GM13976 (cell line): ENCODE results near the gene IQGAP3.

Source experiments
- DNase-seq: peaks from one replicate; pipeline ENCODE4 v3.0.0; 2012; ENCODE audit warnings: low spot score
- in situ Hi-C: fragments of 300-500 bp; cut with MboI; formaldehyde crosslinking; loops from one replicate; pipeline ENCODE4 v1.12.0; 2022; ENCODE audit warnings: low sequenced_read_pairs, mixed read lengths, inconsistent platforms; ENCODE audit not compliant: unreplicated experiment
- TF ChIP-seq, protein P1 (sequence below): IDR thresholded peaks from 2 replicates; pipeline ENCODE4 v1.5.1; 2012; ENCODE audit warnings: borderline replicate concordance, mild to moderate bottlenecking; ENCODE audit not compliant: insufficient read depth; ENCODE audit errors: extremely low read depth, missing control alignments, control extremely low read depth

IQGAP3 gene

DNA sequence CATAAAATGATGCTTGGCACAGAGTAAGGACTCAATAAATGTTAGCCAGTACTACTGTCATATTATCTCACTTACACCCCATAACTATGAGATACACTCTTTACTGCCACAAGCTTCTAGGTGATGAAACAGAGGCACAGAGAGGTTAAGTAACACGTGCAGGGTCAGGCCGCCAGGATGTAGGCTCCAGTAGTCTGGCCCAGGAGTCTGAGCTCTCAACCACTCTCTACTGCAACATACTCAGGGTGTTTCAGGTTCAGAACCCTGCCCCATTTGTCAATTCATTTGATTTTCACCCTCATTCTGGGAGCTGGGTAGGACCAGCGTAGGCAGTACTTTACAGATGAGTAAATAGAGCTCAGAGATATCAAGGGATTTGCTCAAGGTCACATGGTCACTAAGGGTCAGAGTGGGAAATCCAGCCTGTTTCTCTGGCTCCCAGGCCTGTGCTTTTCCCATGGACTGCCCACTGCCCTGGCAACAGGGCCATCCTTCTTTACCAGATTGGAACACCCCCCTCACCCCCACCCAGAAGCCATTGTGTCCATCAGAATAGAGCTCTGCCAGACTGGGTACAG, 21.2 kb downstream of the IQGAP3 start:
- TF ChIP-seq, protein P1, sequence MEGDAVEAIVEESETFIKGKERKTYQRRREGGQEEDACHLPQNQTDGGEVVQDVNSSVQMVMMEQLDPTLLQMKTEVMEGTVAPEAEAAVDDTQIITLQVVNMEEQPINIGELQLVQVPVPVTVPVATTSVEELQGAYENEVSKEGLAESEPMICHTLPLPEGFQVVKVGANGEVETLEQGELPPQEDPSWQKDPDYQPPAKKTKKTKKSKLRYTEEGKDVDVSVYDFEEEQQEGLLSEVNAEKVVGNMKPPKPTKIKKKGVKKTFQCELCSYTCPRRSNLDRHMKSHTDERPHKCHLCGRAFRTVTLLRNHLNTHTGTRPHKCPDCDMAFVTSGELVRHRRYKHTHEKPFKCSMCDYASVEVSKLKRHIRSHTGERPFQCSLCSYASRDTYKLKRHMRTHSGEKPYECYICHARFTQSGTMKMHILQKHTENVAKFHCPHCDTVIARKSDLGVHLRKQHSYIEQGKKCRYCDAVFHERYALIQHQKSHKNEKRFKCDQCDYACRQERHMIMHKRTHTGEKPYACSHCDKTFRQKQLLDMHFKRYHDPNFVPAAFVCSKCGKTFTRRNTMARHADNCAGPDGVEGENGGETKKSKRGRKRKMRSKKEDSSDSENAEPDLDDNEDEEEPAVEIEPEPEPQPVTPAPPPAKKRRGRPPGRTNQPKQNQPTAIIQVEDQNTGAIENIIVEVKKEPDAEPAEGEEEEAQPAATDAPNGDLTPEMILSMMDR = no peak
- in situ Hi-C loops = no loop called here
- no peak for DNase-seq

DNA sequence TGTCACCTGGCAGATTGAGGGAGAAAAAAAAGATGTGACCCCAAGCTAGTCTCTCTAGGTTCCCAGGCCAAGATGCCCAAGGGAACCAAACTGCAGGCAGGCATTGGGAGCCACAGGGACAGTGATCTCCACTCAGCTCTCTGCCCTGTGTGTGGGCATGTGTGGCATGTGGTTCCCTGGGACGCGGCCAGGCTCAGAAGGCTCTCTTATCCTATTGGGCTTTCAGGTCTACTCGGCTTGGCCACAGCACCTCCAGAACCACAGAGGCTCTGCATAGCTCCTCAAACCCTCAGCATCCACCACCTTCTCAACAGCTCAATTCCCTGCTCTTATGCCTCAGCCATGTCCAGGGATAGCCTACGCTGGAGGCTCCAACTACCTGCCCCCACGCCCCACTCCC, 22.0 kb downstream of the IQGAP3 start:
- in situ Hi-C loops = no loop called here

DNA sequence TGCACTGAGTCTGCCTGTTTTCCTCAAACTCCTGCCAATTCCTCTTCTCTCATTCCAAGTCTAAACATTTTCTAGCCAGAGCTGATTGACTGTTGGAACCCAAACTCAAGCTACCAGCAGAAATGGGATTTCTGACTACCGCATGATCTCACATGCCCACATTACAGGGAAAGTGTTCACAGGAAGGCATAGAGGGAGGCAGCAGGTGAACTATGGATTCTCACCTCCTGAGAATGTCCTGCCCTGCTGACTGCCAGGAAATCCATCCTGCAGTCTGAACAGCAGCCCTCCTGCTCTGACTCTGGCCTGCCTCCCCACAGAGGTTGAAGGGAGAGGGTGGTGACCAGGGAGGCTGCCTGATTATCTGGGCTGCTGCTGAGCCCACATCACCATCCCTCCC, 22.5 kb downstream of the IQGAP3 start:
- in situ Hi-C loops = no loop called here
- DNase-seq = no peak
- TF ChIP-seq, protein P1 = no peak

More for the DNA sequence above, 22.0 kb downstream of the IQGAP3 start:
- TF ChIP-seq, protein P1 = no peak
- DNase-seq = no peak

DNA sequence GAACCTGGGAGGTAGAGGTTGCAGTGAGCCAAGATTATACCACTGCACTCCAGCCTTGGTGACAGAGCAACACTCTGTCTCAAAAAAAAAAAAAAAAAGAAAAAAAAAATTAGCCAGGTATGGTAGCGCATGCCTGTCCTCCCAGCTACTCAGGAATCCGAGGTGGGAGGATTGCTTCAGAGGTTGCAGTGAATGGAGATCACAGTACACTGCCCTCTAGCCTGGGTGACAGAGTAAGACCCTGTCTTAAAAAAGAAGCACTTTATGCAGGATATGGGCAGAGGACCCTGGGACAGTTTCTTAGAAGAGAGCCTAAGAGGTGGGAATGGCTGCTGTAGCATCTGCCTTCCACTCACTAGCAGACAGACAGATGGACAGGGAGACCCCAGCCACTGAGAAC, 23.0 kb downstream of the IQGAP3 start:
- TF ChIP-seq, protein P1 = no peak
- DNase-seq = no peak
- in situ Hi-C loops = no loop called here

DNA sequence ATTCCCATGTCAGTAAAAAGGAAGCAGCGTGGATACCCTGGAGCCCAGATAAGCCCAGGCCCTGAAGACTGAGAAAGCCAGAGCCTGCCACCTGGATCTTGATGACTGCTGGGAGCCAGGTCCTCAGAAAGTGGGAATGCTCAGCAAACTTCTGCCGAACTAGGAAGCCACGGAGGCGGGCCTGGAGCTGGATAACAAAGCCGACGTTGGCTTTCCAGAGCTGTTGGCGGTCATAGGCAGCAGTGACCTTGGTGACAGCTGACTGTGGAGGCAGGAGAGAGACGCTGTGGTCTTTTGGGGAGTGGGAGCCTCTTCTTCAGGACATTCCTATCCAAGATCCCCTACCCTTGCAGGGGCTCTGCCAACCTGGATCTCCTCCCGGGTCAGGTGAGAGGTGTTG, 24.4 kb downstream of the IQGAP3 start:
- TF ChIP-seq, protein P1 = no peak
- in situ Hi-C loops = no loop called here
- DNase-seq = no peak

DNA sequence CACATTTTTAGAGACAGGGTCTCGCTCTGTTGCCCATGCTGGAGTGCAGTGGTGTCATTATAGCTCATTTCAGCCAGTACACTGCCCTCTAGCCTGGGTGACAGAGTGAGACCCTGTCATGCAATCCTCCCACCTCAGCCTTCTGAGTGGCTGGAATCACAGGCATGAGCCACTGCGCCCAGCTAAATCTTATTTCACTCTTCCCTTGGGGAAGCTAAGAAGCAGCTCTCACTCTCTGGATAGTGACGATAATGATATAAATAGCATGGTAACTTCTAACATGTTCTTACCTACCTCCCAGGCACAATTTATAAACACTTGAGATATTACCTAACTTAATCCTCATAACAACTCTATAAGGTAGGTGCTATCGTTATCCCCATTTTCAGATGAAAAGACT, 24.9 kb downstream of the IQGAP3 start:
- DNase-seq = no peak
- in situ Hi-C loops = no loop called here
- TF ChIP-seq, protein P1 = no peak

DNA sequence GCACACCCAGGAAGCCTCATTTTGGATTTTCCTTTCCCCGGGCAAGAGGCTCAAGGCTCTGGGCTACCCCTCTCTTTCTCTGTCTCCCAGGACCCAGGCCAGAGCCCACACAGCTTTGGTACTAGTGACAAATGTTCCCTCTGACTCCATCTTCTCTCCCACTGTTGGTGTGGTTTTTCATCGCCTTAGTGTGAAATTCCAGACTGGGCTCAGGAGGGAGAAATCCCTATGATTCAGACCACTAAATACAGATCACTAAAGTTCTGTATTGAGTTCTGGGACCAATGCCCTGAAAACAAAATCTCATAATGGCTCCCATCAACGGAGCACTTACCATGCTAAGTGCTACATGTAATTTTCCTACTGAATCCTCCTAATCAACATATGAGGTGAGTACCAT, 26.1 kb downstream of the IQGAP3 start:
- in situ Hi-C loops = no loop called here

More for the DNA sequence above, 26.1 kb downstream of the IQGAP3 start:
- TF ChIP-seq, protein P1 = no peak
- no peak for DNase-seq
